Lower lobe of right lung (tissue), 2 donors: ENCODE measurements around the gene TPK1. TPM values are rescaled to one million over a fixed set of nuclear protein-coding genes. Genes with fewer than 3 reads are reported as not detected.

Experiments
- ATAC-seq, 2 donors: fragments of 200-7000 bp; cut with Tn5 transposase; one replicate each; pipeline ENCODE4 v1.9.1; 2020 to 2022; ENCODE audit warnings: mild to moderate bottlenecking in 2 of 2, moderate library complexity in 2 of 2
- DNase-seq: peaks from one replicate; pipeline ENCODE4 v3.0.0-alpha.2; 2020
- H3K27ac ChIP-seq: fragments of 200-600 bp; one replicate; pipeline ENCODE4 v1.8.0; 2022
- H3K27me3 ChIP-seq: fragments of 200-600 bp; one replicate; pipeline ENCODE4 v1.8.0; 2022; ENCODE audit warnings: low read depth
- H3K36me3 ChIP-seq: fragments of 200-600 bp; one replicate; pipeline ENCODE4 v1.8.0; 2022; ENCODE audit warnings: mild to moderate bottlenecking
- H3K4me1 ChIP-seq: fragments of 200-600 bp; one replicate; pipeline ENCODE4 v1.8.0; 2022
- H3K4me3 ChIP-seq: fragments of 200-600 bp; one replicate; pipeline ENCODE4 v1.8.0; 2022; ENCODE audit warnings: mild to moderate bottlenecking
- H3K9me3 ChIP-seq: fragments of 200-600 bp; one replicate; pipeline ENCODE4 v1.8.0; 2022
- CTCF ChIP-seq: fragments of 200-600 bp; IDR thresholded peaks from one replicate; pipeline ENCODE4 v1.8.0; 2022; ENCODE audit warnings: antibody characterized with exemption, mild to moderate bottlenecking
- intact Hi-C: fragments of 100-400 bp; cut with DNase I; formaldehyde crosslinking; loops from one replicate; pipeline ENCODE4 v1.11.0; 2022
- total RNA-seq: library from RNA; stranded (reverse); fragmentation: NEBNext Ultra II Directional; extraction: Animal tissue kit (Norgen Biotek cat#: 25700); gene quantifications from one replicate; pipeline ENCODE4 v1.2.1, GENCODE V29; 2021
- donor health status: DM: no; HTN: yes; CAD: no; lungs with severe emphysema.

TPK1 gene
- total RNA-seq, 1 donor from 2014 or later, result 9.0 TPM

DNA sequence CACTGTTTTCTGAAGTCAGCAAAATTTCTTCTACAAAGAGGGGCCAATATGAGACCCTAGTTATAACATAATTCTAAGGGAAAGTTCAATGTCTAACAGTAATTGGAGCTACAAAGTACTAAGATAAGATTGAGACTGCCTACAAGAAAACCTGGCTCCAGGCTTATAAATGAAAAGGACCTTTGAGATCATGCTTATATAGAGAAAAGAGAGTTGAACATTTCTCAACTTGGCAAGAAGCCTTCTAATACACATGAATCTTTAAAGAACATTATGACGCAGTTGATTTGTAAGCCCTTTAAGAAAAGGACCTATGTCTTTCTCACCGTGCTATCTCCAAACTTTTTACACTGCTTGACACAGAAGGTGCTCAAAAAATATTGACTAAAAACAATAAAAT, 87.9 kb downstream of the TPK1 start:
- no peak for TF ChIP-seq CTCF
- no peaks in the 10 kb centered on the region for H3K36me3 ChIP-seq
- no peak overlapping the region for H3K27ac ChIP-seq
- H3K9me3 ChIP-seq, result no peaks in the 10 kb centered on the region
- ATAC-seq, result no peak
- H3K4me1 ChIP-seq, result no peaks in the 10 kb centered on the region
- intact Hi-C loops, result no loop called here
- H3K4me3 ChIP-seq, result no peak overlapping the region
- no peaks in the 10 kb centered on the region for H3K27me3 ChIP-seq
- no peak for DNase-seq

DNA sequence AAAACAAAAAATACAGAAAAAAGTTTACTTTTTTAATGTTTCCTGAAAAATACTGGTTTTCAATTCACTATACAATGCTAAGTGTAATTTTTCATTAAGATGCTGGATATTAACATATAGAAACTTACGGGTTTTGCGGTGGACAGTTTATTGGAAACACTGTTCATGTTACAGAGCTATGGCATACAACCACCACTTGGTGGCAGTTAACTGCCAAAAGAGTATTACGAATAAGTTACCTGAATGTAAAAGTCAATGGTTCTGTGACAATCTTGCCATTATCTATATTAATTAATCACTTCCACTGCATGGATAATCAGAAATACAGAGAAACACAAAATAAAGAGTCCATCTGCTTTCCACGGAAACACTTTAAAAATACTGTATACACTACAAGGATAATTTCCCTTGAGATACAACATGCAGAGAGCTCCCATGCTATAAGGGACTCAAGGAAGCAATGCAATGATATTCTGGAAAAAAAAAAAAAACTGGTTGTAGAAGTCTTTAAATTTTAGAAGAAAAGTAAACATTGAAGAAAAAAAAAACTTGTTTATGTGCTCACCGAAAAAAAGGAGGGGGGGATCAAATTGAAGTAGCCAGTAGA, 97.0 kb downstream of the TPK1 start:
- intact Hi-C loops, result no loop called here
- H3K27ac ChIP-seq, result no peak overlapping the region
- H3K36me3 ChIP-seq, result no peaks in the 10 kb centered on the region
- no peak for DNase-seq
- H3K9me3 ChIP-seq, result no peaks in the 10 kb centered on the region
- peak in 1 of 2 donors; percentile 73 for ATAC-seq
- TF ChIP-seq CTCF, result peak; percentile 71
- H3K4me1 ChIP-seq, result no peaks in the 10 kb centered on the region
- H3K27me3 ChIP-seq, result no peaks in the 10 kb centered on the region
- H3K4me3 ChIP-seq, result no peak overlapping the region

GRCh38 chr7:144738146-144738545, 97.7 kb downstream of the TPK1 start:
- Histone ChIP-seq H3K9me3 (no peaks in the 10 kb centered on the region), H3K27me3 (no peaks in the 10 kb centered on the region), H3K4me1 (no peaks in the 10 kb centered on the region), H3K36me3 (no peaks in the 10 kb centered on the region), H3K27ac (no peak overlapping the region), H3K4me3 (no peak overlapping the region)
- no peak for TF ChIP-seq CTCF
- no peak for DNase-seq
- no peak for ATAC-seq
- intact Hi-C loops, result no loop called here

GRCh38 chr7:144736880-144737493, 98.9 kb downstream of the TPK1 start:
- H3K9me3 ChIP-seq, result no peaks in the 10 kb centered on the region
- ATAC-seq (no peak), DNase-seq (no peak)
- no peak for TF ChIP-seq CTCF
- H3K27ac ChIP-seq, result no peak overlapping the region
- H3K36me3 ChIP-seq, result no peaks in the 10 kb centered on the region
- intact Hi-C loops, result no loop called here
- no peaks in the 10 kb centered on the region for H3K27me3 ChIP-seq
- H3K4me3 ChIP-seq, result no peak overlapping the region
- no peaks in the 10 kb centered on the region for H3K4me1 ChIP-seq

GRCh38 chr7:144735505-144736276, 100.2 kb downstream of the TPK1 start:
- Histone ChIP-seq H3K4me1 (no peaks in the 10 kb centered on the region), H3K4me3 (no peak overlapping the region), H3K36me3 (no peaks in the 10 kb centered on the region), H3K27ac (no peak overlapping the region), H3K27me3 (no peaks in the 10 kb centered on the region), H3K9me3 (no peaks in the 10 kb centered on the region)
- no peak for ATAC-seq
- intact Hi-C loops, result no loop called here
- no peak for DNase-seq
- no peak for TF ChIP-seq CTCF
